Loucy (cell line): ENCODE results near the gene NSFL1C.

Source experiments
- H2AFZ ChIP-seq: fragments of 200-600 bp; sonication (generic); 2 replicates; pipeline ENCODE4 v1.6.0; 2016; ENCODE audit warnings: antibody characterized with exemption, mild to moderate bottlenecking, low read length, moderate library complexity
- H3F3A ChIP-seq: fragments of 200-600 bp; 2 replicates; pipeline ENCODE4 v1.6.0; 2016; ENCODE audit warnings: antibody characterized with exemption, low read depth, mild to moderate bottlenecking
- H3K27me3 ChIP-seq: fragments of 200-600 bp; sonication (generic); 2 replicates; pipeline ENCODE4 v1.6.1; 2014; ENCODE audit warnings: low read length, mild to moderate bottlenecking; ENCODE audit not compliant: insufficient read depth, poor library complexity, severe bottlenecking
- H3K36me3 ChIP-seq: fragments of 200-600 bp; sonication (generic); 2 replicates; pipeline ENCODE4 v1.6.1; 2016; ENCODE audit warnings: low read length; ENCODE audit not compliant: insufficient read depth
- H3K4me1 ChIP-seq: fragments of 200-600 bp; sonication (generic); 2 replicates; pipeline ENCODE4 v1.5.1; 2014; ENCODE audit warnings: low read length, mild to moderate bottlenecking; ENCODE audit not compliant: insufficient read depth, poor library complexity, severe bottlenecking
- H3K4me2 ChIP-seq: fragments of 200-600 bp; sonication (generic); 2 replicates; pipeline ENCODE4 v1.6.0; 2014; ENCODE audit warnings: antibody characterized with exemption, low read length, low read depth, mild to moderate bottlenecking; ENCODE audit not compliant: poor library complexity, severe bottlenecking
- H3K4me3 ChIP-seq: fragments of 200-600 bp; sonication (generic); 2 replicates; pipeline ENCODE4 v1.5.1; 2014; ENCODE audit warnings: low read length, mild to moderate bottlenecking, mixed read lengths; ENCODE audit not compliant: poor library complexity, severe bottlenecking
- H3K79me2 ChIP-seq: fragments of 200-600 bp; sonication (generic); 2 replicates; pipeline ENCODE4 v1.6.1; 2014; ENCODE audit warnings: low read length; ENCODE audit not compliant: insufficient read depth
- H3K9ac ChIP-seq: fragments of 200-600 bp; sonication (generic); 2 replicates; pipeline ENCODE4 v1.6.0; 2014; ENCODE audit warnings: mild to moderate bottlenecking, low read depth, low read length, moderate library complexity; ENCODE audit not compliant: poor library complexity, severe bottlenecking
- H3K9me2 ChIP-seq: fragments of 200-600 bp; sonication (generic); replicated peaks from 2 replicates; pipeline ENCODE4 v1.6.1; 2016; ENCODE audit warnings: low read depth, low read length, mixed read lengths
- H3K9me3 ChIP-seq: fragments of 200-600 bp; sonication (generic); 2 replicates; pipeline ENCODE4 v1.6.1; 2014; ENCODE audit warnings: mild to moderate bottlenecking, antibody characterized with exemption, low read length, low read depth; ENCODE audit not compliant: insufficient read depth
- H4K20me1 ChIP-seq: fragments of 200-600 bp; sonication (generic); 2 replicates; pipeline ENCODE4 v1.6.0; 2014; ENCODE audit warnings: antibody characterized with exemption, low read length, mild to moderate bottlenecking; ENCODE audit not compliant: insufficient read depth, poor library complexity, severe bottlenecking
- CTCF ChIP-seq: fragments of 200-600 bp; sonication (generic); conservative IDR thresholded peaks from 2 replicates; pipeline ENCODE4 v1.5.1; 2014; ENCODE audit warnings: mild to moderate bottlenecking, antibody characterized with exemption, low read length
- EZH2phosphoT487 ChIP-seq: fragments of 200-600 bp; IDR thresholded peaks from 2 replicates; pipeline ENCODE4 v1.6.1; 2018; ENCODE audit warnings: antibody characterized with exemption, mild to moderate bottlenecking, moderate library complexity, borderline replicate concordance

Gene NSFL1C

DNA sequence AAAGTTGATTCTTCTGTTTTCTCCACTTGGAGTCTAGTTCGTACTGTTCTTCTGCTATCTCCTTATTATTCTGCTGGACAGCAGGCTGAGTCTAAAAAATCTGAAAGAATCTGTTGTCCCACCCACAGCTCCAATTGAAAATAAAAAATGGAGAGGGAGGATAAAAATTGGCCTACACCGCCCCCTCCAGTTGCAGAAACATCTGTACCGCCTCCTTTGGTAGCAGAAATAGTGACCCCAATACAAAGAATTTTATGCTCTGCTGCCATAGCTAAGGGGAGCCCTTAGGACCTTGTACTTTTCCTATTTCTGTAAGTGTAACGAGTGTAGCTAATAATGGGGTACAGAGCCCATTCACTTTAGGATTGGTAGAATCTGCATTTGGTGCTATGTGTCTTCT, 68.9 kb downstream of the NSFL1C start:
- Histone ChIP-seq H3K79me2 (peaks cover 1% of the 10 kb centered on the region; the same call in 1 of the 2 replicates), H4K20me1 (no peaks in the 10 kb centered on the region), H3K9me2 (no peaks in the 10 kb centered on the region), H2AFZ (no peak overlapping the region), H3K36me3 (no peaks in the 10 kb centered on the region), H3K4me2 (no peak overlapping the region), H3K4me3 (no peak overlapping the region), H3K4me1 (peaks cover 27% of the 10 kb centered on the region), H3F3A (no peaks in the 10 kb centered on the region), H3K27me3 (no peaks in the 10 kb centered on the region), H3K9ac (no peak overlapping the region), H3K9me3 (no peaks in the 10 kb centered on the region)
- TF ChIP-seq CTCF (peak; percentile 44), EZH2phosphoT487 (no peak)

- no peaks in the 10 kb centered on the region for H3K9me3 ChIP-seq
- H3K36me3 ChIP-seq, result no peaks in the 10 kb centered on the region
- H4K20me1 ChIP-seq, result peaks cover 6% of the 10 kb centered on the region
- peak overlapping the region; percentile 44 for H3K4me2 ChIP-seq
- H3K9ac ChIP-seq, result no peak overlapping the region
- H2AFZ ChIP-seq, result no peak overlapping the region
- no peaks in the 10 kb centered on the region for H3K27me3 ChIP-seq
- peaks cover 11% of the 10 kb centered on the region for H3K79me2 ChIP-seq
- H3K9me2 ChIP-seq, result no peaks in the 10 kb centered on the region
- H3K4me1 ChIP-seq, result peaks cover 25% of the 10 kb centered on the region
- TF ChIP-seq CTCF, result no peak
- TF ChIP-seq EZH2phosphoT487, result no peak
- H3F3A ChIP-seq, result no peaks in the 10 kb centered on the region
- H3K4me3 ChIP-seq, result no peak overlapping the region
Measured at GRCh38 chr20:1396702-1397101, 69.9 kb downstream of the NSFL1C start.

GRCh38 chr20:1396264-1396663, 70.4 kb downstream of the NSFL1C start:
- Histone ChIP-seq H3K9me3 (no peaks in the 10 kb centered on the region), H4K20me1 (peaks cover 10% of the 10 kb centered on the region), H3K9me2 (no peaks in the 10 kb centered on the region), H2AFZ (no peak overlapping the region), H3K27me3 (no peaks in the 10 kb centered on the region), H3K9ac (no peak overlapping the region), H3K4me3 (no peak overlapping the region), H3K4me2 (peak overlapping the region; percentile 44), H3K4me1 (peaks cover 29% of the 10 kb centered on the region), H3K36me3 (no peaks in the 10 kb centered on the region), H3F3A (no peaks in the 10 kb centered on the region), H3K79me2 (peaks cover 16% of the 10 kb centered on the region)
- no peak for TF ChIP-seq CTCF
- no peak for TF ChIP-seq EZH2phosphoT487
